NCI-H446 treated with DMSO at 0.1 percent for 48 hours (cell line): ENCODE data around the gene TDRD1.
A peak's percentile ranks its signal among the peaks of the same experiment; 100 is the strongest.
"Not testable (repeated sequence)": the region's sequence is repeated elsewhere in the genome, so short reads cannot be mapped to it uniquely, and the experiment has no call there.

Experiments
- DNase-seq: peaks from one replicate; lab custom pipeline; 2025; lab: John Stamatoyannopoulos, UW

Gene TDRD1, protein sequence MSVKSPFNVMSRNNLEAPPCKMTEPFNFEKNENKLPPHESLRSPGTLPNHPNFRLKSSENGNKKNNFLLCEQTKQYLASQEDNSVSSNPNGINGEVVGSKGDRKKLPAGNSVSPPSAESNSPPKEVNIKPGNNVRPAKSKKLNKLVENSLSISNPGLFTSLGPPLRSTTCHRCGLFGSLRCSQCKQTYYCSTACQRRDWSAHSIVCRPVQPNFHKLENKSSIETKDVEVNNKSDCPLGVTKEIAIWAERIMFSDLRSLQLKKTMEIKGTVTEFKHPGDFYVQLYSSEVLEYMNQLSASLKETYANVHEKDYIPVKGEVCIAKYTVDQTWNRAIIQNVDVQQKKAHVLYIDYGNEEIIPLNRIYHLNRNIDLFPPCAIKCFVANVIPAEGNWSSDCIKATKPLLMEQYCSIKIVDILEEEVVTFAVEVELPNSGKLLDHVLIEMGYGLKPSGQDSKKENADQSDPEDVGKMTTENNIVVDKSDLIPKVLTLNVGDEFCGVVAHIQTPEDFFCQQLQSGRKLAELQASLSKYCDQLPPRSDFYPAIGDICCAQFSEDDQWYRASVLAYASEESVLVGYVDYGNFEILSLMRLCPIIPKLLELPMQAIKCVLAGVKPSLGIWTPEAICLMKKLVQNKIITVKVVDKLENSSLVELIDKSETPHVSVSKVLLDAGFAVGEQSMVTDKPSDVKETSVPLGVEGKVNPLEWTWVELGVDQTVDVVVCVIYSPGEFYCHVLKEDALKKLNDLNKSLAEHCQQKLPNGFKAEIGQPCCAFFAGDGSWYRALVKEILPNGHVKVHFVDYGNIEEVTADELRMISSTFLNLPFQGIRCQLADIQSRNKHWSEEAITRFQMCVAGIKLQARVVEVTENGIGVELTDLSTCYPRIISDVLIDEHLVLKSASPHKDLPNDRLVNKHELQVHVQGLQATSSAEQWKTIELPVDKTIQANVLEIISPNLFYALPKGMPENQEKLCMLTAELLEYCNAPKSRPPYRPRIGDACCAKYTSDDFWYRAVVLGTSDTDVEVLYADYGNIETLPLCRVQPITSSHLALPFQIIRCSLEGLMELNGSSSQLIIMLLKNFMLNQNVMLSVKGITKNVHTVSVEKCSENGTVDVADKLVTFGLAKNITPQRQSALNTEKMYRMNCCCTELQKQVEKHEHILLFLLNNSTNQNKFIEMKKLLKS

DNA sequence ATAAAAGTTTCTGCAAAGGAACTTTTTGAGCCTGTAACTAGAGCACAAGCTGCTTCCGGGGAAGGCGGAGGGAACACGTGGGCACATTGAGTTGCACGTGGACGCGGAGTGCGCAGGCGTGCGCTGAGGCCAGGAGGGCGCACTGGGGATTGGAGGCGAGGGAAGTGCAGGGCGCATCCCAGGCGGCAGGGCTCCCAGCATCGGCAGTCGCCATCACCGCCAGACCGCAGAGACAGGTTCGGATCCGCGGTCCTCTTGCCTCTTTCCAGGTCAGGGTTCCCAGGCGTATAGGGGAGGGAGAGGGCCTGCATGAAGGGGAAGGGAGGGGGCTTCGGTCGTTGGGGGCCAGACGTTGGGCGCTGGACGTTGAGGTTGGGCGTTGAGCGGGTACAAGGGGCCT lies at the start of gene TDRD1:
Gene TDRD1, plus strand, starts transcription at position 206 of the 400 bp plus-strand sequence. CDS start 8,479 bp downstream, outside the sequence.
- DNase-seq: no peak

DNA sequence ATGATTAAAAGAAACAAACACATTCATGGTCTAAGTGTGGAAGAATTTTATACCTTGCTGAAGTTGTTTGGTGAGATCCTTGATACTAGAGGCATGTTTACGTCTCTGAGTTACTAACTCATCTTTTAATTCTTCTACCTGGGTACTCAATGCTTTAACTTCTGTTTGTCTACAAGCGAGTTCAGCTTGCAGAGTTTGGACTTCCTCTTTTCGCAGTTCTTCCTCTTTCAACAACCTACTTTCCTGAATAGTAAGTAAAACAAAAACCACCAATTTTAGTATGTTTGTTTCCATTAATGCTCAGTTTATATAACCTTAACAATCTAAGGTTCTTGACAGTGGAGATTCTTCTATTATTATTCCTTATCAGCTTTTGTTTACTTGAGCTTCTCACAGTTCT lies 48.1 kb upstream of the TDRD1 start:
- DNase-seq: no peak

DNA sequence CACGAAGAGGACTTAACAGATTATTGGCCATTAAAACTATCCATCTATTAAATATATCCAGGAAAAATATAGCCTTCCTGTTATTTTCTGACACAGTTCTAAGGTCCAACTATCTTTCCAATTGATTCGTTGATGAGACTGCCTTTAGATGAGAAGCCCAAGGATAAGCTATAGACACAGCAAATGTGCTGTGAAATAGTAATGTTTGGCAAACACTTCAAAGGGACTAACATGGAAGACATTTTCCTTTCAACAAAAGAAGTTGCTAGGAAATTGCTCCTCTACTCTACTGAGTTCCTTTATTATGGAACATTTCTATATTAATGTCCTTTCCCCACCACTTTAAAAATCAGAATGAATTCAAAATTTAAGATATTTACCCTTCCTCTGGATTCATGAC lies 43.7 kb upstream of the TDRD1 start:
- DNase-seq: no peak

DNA sequence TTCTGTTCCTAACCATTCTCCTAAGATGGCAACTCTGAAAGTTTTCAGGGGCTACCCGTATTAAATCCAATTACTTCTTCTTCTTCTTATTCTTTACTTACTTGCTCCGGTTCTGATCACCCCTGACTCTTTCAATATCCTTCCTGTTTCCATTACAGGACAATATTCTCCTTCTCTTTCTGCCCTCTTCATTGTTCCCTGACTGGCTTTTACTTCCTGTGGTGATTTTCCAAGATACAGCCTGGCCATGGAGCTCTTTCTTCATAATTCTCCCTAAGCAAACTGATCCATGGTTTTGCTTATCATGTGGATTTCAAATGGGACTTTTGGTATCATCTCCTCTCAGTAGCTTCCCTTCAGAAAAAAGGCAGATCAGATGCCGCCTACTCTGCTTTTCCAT lies 40.6 kb upstream of the TDRD1 start:
- DNase-seq: no peak

DNA sequence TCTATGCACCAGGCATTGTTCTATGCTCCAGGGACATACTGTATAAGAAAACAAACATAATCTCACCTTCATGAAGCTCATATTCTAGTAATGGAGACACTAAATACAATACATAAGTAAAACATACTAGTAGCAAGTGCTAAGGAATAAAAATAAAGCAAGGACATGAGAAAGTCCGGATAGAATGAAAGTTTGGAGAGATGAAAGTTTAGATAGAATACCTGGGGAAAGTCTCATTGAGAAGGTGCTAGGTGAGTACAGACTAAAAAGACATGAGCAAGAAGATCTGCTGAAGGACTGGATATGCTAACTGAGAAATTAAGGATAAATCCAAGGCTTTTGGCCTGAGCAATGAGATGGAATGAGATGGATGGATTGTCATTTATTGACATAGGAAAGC lies 39.1 kb upstream of the TDRD1 start:
- no peak for DNase-seq

DNA sequence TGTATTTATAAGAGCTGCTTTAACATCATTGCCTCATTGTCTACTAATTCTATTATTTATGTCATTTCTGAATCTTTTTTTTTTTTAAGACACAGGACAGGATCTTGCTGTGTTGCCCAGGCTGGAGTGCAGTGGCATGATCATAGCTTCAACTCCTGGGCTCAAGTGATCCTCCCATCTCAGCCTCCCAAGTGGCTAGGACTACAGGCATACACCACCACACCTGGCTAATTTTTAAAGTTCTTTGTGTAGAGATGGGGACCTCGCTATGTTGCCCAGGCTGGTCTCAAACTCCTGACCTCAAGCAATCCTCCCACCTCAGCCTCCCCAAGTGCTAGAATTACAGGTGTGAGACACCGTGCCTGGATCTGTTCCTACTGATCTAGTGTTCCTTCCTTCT lies 38.3 kb upstream of the TDRD1 start:
- DNase-seq: not testable (repeated sequence)

DNA sequence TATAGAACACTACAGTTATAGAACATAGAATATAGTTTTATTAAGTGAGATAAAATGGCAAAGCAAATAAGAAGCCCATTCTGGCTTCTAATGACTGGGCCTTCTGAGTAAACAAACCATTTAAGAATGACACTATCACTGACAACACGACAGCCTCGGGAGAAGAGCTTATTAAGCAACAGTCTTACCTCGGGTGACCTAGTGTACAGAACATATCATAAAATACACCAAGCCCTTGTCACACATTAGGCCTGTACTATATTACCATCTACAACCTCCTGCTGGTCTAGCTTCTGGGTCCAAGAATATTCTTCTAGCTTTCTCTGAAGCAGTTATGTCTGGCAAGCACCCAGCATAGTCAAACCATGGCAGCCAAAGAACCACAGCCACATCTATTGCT lies 37.1 kb upstream of the TDRD1 start:
- no peak for DNase-seq

DNA sequence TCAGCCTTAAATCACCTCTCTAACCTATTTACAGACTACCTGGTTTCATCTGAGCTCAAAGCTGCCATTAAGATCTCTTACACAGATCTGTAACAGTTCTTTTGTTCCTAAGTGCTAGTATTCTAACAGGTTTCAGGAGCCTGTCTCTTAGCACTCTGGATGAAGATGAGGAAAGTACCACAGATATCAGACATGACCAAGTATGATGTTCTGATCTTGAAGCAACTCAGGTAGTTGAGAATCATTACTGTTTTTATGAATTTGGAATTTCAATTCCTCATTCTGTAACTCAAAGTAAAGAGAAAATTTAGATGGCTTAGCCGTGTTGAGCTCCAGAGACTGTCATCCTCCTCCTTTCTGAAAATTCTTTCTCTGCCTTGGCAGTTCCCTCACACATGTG lies 36.0 kb upstream of the TDRD1 start:
- DNase-seq: no peak

DNA sequence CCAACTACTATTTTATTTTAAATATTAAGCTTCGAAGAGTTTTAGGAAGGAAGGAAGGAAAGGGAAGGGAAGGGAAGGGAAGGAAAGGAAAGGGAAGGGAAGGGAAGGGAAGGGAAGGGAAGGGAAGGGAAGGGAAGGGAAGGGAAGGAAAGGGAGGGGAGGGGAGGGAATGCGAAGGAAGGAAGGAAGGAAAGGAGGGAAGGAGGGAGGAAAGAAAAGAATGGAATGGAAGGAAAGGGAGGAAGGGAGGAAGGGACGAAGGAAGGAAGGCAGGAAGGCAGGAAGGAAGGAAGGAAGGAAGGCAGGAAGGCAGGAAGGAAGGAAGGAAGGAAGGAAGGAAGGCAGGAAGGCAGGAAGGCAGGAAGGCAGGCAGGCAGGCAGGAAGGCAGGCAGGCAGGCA lies 29.7 kb upstream of the TDRD1 start:
- DNase-seq: not testable (repeated sequence)

DNA sequence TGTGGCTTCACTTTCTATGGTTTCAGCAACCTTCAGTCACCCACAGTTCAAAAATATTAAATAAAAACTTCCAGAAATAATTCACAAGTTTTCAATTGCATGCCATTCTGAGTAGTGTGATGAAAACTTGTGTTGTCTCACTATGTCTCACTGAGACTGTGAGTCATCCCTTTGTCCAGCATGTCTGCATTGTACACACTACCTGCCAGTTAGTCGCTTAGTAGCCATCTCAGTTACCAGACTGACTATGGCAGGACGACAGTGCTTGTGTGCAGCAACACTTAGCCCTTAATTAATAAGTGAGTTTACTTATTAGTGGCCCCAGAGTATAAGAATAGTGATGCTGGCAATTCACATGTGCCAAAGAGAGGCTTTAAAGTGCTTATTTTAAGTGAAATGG lies 27.7 kb upstream of the TDRD1 start:
- no peak for DNase-seq

DNA sequence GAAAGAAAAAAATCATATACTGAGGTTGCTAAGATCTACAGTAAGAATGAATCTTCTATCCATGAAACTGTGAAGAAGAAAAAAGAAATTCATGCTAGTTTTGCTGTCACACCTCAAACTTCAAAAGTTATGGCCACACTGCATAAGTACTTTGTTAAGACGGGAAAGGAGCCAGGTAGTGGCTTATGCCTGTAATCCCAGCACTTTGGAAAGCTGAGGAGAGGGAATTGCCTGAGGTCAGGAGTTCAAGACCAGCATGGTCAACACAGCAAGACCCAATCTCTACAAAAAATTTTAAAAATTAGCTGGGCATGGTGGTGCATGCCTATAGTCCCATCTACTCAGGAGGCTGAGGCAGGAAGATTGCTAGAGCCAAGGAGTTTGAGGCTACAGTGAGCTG lies 27.3 kb upstream of the TDRD1 start:
- no peak for DNase-seq

DNA sequence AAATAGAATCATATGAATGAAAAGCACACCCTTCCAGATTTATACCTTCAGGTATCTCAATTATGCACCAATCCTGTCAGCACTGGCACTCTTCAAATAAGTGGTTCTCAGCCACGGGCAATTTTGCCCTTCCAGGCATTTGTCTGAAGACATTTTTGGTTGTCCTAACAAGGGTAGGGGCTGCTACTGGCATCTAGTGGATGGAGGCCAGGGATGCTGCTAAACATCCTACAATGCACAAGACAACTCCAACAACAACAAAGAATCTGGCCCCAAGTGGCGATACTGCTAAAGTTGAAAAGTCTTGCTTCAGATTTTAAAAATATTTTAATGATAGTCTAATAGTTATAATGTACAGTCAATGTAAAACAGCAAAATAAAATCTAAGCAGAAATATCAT lies 21.2 kb upstream of the TDRD1 start:
- DNase-seq: no peak

DNA sequence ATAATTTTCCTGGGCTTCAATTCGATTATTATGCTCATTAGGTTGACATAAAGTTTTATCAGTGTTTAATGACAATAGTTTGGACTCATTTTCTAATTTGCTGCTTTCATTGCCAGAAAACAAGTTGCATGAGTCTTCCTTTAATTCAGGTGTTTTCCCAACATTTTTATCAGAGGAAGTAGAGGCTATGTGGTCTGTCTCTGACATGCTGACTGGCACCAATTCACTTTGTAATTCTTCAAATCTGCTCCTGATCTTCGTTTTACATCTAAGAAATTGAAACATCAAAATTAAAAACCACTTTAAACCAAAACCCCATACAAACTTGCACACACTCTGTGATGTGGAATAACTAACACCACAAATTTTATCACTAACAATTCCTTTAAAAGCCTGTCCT lies 16.1 kb upstream of the TDRD1 start:
- DNase-seq: no peak

DNA sequence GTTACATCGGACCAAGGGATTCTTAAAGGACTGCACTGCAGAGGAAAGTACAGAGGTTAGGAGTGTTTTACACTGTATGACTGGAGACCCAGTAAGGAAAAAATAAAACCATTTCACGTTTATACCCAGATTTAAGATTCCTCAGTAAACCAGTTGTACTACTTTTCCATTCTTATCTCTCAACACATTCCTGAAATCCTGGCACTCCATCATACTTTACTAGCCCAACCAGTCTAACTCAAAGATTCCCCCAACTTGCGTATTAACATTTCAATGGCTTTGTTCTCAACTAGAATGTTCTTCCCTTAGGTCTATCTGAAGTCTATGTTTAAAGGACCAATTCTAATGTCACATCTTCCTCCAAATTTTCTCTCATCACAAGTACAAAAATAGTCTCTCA lies 13.1 kb upstream of the TDRD1 start:
- no peak for DNase-seq

DNA sequence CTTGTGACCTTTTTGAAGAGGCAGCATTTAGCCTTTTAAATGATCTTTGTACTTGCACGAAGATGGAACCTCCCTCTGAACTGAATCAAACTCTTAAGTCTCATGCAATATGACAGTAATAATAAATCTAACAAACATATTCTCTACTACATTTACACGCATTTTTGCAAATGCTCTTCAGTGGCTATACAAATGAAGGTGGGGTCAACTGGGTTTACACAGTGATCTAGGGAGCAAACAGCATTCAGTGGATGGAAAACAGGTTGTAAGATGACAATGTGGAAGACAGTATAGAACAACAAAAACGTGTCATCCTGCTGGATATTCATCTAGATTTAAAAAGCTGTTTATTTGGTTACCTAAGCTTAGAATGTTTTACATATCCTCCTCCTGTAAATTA lies 12.7 kb upstream of the TDRD1 start:
- DNase-seq: no peak

DNA sequence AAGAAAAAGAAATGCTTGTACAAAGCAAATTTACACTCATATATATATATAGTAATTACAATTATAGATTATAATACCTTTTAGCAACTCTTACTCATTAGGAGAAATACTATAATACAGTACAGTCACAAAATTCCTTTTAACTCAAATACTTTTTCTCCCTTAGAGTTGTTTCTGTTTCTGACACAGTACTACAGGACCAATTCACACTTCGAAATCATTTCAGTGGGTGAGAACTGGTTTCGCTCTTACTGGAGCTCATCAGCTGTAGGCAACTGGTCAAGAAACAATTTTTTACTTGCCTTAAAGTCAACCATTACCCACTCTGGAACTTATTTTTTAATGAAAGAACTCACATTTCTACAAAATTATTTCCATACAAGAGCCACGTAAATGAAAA lies 11.2 kb upstream of the TDRD1 start:
- no peak for DNase-seq

DNA sequence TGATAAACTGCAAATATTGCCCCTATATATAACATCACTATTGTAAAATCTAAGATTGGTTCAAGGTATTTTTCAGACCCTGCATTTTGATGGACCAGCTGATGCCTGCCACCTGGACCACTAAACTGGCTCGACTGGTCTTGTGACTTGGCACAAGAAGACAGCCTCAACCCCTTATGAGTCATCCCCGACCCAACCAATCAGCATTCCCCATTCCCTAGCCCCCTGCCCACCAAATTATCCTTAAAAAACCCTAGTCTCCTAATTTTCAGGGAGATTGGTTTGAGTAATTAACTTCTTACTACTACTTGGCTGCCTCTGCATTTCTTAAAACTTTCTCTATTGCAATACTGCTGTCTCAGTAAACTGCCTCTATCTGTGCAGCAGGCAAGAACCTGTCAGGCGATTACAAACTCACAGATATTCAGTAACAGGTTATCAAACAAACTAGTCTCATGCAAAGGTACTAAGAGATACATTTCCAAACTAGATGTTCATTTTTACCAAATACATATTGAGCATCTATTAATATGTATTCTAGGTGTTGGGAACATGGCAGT lies 10.6 kb upstream of the TDRD1 start:
- DNase-seq: no peak

DNA sequence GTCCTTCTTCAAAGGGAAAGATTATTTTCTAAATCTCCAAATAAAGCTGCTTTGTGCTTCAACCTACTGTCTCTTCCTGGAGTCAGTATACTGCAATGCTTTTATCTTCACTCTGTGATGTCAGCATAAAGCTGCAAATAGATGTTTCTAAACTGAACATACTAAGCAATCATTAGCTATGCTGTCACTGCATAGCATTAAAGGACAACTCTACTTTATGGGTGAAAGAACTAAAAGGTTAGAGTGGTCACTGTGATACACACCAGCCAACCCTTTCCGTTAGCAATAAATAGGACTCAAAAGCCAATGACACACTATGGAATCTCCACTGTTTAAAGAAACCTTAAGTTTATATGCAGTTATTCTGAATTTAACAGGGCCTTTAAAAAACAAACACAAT lies 6.9 kb upstream of the TDRD1 start:
- no peak for DNase-seq

DNA sequence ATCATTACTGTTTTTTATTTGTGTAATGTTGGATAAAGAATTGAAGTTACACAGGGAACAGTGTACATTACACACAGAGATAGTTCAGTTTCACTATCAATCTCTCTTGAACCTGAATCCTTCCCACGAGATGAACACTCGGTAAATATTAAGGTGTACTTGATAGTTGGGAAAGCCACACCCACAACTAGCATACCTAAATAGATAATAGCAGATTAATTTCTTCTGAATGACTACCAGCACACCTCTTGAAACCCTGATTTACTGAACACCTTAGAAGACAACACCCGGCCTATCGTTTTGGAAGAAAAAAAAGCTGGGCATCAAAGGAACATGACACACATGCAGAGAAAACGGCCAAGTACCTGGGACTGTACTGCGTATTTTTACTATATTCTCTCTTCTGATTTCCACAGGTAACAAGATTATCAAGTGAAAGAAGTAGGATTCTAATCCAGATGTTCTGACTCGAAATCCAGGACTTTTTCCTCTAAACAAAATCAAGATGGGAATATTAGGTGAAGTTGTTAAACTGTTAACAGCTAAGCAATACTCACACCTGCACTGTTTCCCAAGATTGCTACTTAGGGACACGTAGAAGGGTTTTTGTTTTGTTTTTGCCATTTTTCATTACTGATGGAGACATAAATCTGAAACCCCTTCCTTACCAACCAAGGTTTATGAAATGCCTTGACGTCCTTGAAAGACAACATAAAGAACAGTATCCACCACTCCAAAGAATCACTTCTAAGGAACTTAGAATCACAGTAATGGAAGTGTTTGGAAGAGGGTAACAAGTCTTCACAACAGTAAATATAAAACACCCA lies 6.2 kb upstream of the TDRD1 start:
- no peak for DNase-seq

DNA sequence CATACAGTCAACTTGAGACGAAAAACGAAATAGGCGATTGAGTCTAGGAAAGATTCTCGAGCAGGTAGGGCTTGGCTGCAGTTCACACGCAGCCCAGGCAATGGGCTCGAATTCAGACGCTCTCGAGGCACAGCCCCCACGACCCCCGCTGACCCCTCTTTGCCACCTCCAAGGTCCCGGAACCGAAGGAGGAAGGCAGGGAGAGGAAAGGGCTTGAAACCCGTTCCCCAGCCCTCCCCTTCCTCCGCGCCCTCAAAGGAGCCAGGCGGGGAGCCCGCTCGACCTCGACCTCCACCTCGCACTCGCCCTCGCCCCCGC lies 5.6 kb upstream of the TDRD1 start:
- no peak for DNase-seq

DNA sequence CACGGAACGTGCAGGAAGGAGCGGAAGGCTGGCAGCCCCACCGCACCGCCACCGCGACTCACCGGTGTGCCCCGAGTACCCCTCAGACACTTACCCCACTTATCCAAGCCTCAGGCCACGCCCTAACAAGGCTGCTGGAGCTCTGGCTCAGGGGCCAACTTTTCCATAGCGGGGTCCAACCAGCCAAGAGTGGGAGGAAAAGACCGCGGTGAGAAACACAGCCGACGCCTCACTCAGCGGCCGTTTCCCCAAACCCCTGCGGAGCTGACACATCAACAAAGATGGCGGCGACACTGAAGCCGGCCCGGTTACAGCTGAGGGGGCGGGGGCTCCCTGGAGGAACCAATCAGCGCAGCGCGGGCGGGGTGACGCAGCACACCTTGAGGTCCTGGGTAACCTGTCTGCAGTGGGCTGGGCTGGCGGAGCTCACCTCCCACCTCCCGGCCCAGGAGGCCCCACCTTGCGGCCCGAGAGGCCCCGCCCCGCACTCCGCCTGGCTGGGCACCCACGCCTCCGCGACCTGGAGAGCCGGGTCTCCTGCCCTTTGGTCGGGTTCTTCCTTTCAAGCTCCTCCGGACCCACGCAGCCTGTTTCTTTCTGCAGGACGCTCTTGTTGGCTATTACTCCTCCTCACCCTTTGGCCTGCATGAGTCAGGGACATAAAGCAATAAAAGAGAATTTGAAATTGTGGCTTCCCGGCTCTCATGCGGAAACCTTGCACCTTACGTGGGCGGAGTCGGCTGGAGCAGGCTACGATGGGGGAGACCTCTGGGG lies 5.0 kb upstream of the TDRD1 start, which contains the start of gene CCDC186:
Gene CCDC186, minus strand, starts transcription at position 283 of the 774 bp plus-strand sequence. CDS start 10,935 bp downstream, outside the sequence.
- peak; percentile 68 for DNase-seq
